Measurements from ENCODE around the gene PARD6G. TPM values are rescaled to one million over a fixed set of nuclear protein-coding genes. Genes with fewer than 3 reads are reported as not detected.

The PARD6G gene
- total and polyA plus RNA-seq, 10 of the 15 experiments (the other 5 are each of a cell fraction or from before 2014, with no cell fraction given), result 0.20 to 2.0 (median 0.60) TPM

DNA sequence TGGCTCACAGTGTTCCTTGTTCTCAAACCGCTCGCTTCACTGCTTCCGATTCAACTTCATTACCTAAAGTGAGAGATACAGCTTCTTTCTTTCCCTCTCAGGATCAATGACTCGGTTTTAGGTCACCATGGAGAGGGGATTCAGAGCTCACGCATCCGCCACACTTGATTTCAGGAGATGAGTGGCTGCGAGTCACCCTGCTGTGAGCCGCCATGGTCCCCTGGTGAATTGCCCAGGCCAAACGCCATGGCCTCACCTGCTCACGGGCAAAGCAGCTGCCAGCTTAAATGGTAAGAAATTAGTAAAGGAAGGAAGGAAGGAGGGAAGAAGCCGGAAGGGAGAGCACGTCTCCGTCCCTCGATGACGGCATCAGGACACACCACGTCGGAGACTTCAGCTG is 77.7 kb downstream of the PARD6G start (continued):
- TF ChIP-seq, protein P1, sequence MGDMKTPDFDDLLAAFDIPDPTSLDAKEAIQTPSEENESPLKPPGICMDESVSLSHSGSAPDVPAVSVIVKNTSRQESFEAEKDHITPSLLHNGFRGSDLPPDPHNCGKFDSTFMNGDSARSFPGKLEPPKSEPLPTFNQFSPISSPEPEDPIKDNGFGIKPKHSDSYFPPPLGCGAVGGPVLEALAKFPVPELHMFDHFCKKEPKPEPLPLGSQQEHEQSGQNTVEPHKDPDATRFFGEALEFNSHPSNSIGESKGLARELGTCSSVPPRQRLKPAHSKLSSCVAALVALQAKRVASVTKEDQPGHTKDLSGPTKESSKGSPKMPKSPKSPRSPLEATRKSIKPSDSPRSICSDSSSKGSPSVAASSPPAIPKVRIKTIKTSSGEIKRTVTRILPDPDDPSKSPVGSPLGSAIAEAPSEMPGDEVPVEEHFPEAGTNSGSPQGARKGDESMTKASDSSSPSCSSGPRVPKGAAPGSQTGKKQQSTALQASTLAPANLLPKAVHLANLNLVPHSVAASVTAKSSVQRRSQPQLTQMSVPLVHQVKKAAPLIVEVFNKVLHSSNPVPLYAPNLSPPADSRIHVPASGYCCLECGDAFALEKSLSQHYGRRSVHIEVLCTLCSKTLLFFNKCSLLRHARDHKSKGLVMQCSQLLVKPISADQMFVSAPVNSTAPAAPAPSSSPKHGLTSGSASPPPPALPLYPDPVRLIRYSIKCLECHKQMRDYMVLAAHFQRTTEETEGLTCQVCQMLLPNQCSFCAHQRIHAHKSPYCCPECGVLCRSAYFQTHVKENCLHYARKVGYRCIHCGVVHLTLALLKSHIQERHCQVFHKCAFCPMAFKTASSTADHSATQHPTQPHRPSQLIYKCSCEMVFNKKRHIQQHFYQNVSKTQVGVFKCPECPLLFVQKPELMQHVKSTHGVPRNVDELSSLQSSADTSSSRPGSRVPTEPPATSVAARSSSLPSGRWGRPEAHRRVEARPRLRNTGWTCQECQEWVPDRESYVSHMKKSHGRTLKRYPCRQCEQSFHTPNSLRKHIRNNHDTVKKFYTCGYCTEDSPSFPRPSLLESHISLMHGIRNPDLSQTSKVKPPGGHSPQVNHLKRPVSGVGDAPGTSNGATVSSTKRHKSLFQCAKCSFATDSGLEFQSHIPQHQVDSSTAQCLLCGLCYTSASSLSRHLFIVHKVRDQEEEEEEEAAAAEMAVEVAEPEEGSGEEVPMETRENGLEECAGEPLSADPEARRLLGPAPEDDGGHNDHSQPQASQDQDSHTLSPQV (IDR thresholded peaks at IDR 0.05), result no peak
- TF ChIP-seq POU2F2 (IDR thresholded peaks at IDR 0.05; ENCODE audit: borderline replicate concordance, low read depth, low read length), result no peak
- TF ChIP-seq SP1 (IDR thresholded peaks at IDR 0.05; ENCODE audit: low read depth, low read length), result no peak
- TF ChIP-seq TCF3 (IDR thresholded peaks at IDR 0.05; ENCODE audit: borderline replicate concordance, insufficient read depth, low read depth, low read length), result no peak
- TF ChIP-seq, protein P2, sequence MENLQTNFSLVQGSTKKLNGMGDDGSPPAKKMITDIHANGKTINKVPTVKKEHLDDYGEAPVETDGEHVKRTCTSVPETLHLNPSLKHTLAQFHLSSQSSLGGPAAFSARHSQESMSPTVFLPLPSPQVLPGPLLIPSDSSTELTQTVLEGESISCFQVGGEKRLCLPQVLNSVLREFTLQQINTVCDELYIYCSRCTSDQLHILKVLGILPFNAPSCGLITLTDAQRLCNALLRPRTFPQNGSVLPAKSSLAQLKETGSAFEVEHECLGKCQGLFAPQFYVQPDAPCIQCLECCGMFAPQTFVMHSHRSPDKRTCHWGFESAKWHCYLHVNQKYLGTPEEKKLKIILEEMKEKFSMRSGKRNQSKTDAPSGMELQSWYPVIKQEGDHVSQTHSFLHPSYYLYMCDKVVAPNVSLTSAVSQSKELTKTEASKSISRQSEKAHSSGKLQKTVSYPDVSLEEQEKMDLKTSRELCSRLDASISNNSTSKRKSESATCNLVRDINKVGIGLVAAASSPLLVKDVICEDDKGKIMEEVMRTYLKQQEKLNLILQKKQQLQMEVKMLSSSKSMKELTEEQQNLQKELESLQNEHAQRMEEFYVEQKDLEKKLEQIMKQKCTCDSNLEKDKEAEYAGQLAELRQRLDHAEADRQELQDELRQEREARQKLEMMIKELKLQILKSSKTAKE (IDR thresholded peaks at IDR 0.05; ENCODE audit: low read depth, poor library complexity, severe bottlenecking), result no peak
- TF ChIP-seq POLR2A (IDR thresholded peaks at IDR 0.05; ENCODE audit: low read depth, low read length), result no peak
- no peak for TF ChIP-seq STAT3 (IDR thresholded peaks at IDR 0.05; ENCODE audit: low read depth, low read length)
- TF ChIP-seq TARDBP (IDR thresholded peaks at IDR 0.05; ENCODE audit: borderline replicate concordance), result no peak
- TF ChIP-seq KAT2A (conservative IDR thresholded peaks at IDR 0.05; ENCODE audit: control insufficient read depth, low read depth, low read length), result no peak
- TF ChIP-seq BHLHE40 (IDR thresholded peaks at IDR 0.05; ENCODE audit: borderline replicate concordance in 1 of 2, low read depth in 2 of 2, low read length in 1 of 2), result no peak
- TF ChIP-seq, protein P3, sequence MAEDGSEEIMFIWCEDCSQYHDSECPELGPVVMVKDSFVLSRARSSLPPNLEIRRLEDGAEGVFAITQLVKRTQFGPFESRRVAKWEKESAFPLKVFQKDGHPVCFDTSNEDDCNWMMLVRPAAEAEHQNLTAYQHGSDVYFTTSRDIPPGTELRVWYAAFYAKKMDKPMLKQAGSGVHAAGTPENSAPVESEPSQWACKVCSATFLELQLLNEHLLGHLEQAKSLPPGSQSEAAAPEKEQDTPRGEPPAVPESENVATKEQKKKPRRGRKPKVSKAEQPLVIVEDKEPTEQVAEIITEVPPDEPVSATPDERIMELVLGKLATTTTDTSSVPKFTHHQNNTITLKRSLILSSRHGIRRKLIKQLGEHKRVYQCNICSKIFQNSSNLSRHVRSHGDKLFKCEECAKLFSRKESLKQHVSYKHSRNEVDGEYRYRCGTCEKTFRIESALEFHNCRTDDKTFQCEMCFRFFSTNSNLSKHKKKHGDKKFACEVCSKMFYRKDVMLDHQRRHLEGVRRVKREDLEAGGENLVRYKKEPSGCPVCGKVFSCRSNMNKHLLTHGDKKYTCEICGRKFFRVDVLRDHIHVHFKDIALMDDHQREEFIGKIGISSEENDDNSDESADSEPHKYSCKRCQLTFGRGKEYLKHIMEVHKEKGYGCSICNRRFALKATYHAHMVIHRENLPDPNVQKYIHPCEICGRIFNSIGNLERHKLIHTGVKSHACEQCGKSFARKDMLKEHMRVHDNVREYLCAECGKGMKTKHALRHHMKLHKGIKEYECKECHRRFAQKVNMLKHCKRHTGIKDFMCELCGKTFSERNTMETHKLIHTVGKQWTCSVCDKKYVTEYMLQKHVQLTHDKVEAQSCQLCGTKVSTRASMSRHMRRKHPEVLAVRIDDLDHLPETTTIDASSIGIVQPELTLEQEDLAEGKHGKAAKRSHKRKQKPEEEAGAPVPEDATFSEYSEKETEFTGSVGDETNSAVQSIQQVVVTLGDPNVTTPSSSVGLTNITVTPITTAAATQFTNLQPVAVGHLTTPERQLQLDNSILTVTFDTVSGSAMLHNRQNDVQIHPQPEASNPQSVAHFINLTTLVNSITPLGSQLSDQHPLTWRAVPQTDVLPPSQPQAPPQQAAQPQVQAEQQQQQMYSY (CRISPR knock-in tag; IDR thresholded peaks at IDR 0.05), result no peak
- TF ChIP-seq BCL11A (IDR thresholded peaks at IDR 0.05; ENCODE audit: low read depth, low read length), result no peak

All from GM12878 (cell line).